ENCODE data around the gene DCUN1D1. TPM values are rescaled to one million over a fixed set of nuclear protein-coding genes. Genes with fewer than 3 reads are reported as not detected.

The DCUN1D1 gene
- total RNA-seq, 6 experiments from 2014 or later = 15.7 to 41.5 (median 31.9) TPM

GRCh38 chr3:182891364-182891763, 89.0 kb downstream of the DCUN1D1 start:
- WGBS (ENCODE audit: insufficient coverage, low coverage, low lambda C conversion rate, missing lambda C conversion rate) = 100% methylated on average over 1 of the region's 1 CpG
- H3K4me1 ChIP-seq = peaks cover 0 to 61% (median 15%) of the 10 kb centered on the region in 4 donors
- no peaks in the 10 kb centered on the region for H3K9me3 ChIP-seq
- no peak for TF ChIP-seq CTCF (IDR thresholded peaks at IDR 0.05)
- no peak for TF ChIP-seq POLR2A (IDR thresholded peaks at IDR 0.05)
- no peak overlapping the region for H3K4me3 ChIP-seq
- DNase-seq (no peak), ATAC-seq (no peak)
- intact Hi-C loops (cut with DNase I) = no loop called here
- H3K27ac ChIP-seq = peak overlapping the region in 1 of 3 donors; percentile 8
- no peaks in the 10 kb centered on the region for H3K27me3 ChIP-seq
- no peaks in the 10 kb centered on the region for H3K36me3 ChIP-seq

DNA sequence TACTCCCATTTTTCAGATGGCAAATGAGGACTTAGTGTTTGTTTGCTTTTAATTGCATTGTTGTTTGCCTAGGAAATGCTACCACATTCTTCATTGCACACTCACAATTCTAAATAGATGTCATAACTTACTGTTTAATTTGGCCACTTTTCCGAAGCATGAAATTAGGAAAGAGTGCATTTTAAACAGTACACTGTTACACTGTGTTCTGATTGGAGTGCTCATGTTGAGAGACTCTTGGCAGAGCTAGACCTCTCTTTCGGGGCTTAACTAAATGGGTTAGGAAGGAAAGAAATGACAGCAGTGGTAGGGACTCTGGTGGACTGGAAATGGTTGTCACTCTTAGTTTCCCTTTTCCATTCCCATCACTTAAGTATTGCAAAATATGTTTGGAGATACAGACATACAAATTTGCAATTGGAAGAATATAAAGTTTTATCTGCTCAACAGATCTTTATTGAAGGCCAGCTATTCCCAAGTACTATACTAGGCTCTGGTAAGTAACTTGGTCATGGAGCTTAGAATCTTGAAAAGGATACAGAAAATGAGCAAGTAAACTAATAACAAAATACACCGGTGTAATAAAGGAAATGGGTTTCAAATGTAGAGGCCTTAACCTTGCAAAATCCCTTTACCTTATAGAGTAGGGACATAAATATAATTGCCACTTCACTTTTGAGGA, 90.2 kb downstream of the DCUN1D1 start:
- no peaks in the 10 kb centered on the region for H3K36me3 ChIP-seq
- ATAC-seq (peak; percentile 89 to 98 (median 92)), DNase-seq (peak in 1 of 3 donors; percentile 62)
- intact Hi-C loops (cut with DNase I) = no loop called here
- H3K4me1 ChIP-seq = peaks cover 0 to 64% (median 15%) of the 10 kb centered on the region in 4 donors
- H3K27me3 ChIP-seq = no peaks in the 10 kb centered on the region
- 17% methylated on average over 3 of the region's 3 CpGs for WGBS (ENCODE audit: insufficient coverage, low coverage, low lambda C conversion rate, missing lambda C conversion rate)
- H3K27ac ChIP-seq = peak overlapping the region; percentile 15 to 72 (median 58)
- peak in 1 of 4 donors; percentile 3 for TF ChIP-seq CTCF (IDR thresholded peaks at IDR 0.05)
- peak; percentile 60 for TF ChIP-seq POLR2A (IDR thresholded peaks at IDR 0.05)
- H3K4me3 ChIP-seq = no peak overlapping the region
- H3K9me3 ChIP-seq = no peaks in the 10 kb centered on the region

Other genes starting within 250 kb of the DCUN1D1 start
- 10 to 100 TPM; 25.1 to 36.3 (median 27.8) TPM for gene ATP11B, start 187.0 kb downstream of the DCUN1D1 start, total RNA-seq
- gene MCCC1, start 119.0 kb upstream of the DCUN1D1 start, total RNA-seq = 10 to 100 TPM; 34.0 to 57.0 (median 48.2) TPM
- gene LAMP3, start 182.2 kb upstream of the DCUN1D1 start, total RNA-seq = under 1 TPM in 4 of 6 experiments, not detected in 2; 0.13 to 0.56 (median 0.37) TPM